ENCODE results near the gene LGI4.

Gene LGI4

DNA sequence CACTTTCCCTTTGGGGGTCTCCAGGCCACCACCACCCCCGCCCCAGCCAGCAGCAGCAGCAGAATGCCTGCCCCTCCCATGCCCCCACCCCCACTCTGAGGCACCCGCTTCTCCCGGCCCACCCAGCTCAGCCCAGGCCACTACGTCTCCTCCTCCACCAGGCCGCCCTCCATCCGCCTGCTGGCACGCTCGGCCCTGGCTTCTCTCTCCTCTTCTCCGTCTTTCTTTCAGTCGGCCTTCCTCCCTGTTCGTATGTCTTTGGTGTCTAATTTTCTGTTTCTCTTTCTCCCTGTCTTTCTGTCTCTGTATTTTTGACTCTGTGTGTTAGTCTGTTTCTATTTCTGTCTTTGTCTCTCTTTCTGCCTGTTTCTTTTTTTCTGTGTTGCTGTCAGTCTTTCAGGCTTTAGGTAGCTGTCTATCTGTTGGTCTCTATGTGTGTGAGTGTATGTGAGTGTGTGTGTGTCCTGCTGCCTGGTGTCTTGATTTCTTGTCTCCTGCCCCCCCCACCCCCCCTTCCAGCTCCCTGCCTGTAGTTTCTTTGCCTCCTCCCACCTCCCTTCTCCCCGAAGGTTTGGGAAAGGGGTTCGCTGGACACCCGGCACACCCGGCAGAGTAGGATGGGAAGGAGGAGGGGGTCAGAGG, at the start of gene LGI4:
Gene LGI4, minus strand, starts transcription at position 459 of the 642 bp plus-strand sequence. Its CDS starts 379 bp downstream, at position 80.
- no peak for DNase-seq

DNA sequence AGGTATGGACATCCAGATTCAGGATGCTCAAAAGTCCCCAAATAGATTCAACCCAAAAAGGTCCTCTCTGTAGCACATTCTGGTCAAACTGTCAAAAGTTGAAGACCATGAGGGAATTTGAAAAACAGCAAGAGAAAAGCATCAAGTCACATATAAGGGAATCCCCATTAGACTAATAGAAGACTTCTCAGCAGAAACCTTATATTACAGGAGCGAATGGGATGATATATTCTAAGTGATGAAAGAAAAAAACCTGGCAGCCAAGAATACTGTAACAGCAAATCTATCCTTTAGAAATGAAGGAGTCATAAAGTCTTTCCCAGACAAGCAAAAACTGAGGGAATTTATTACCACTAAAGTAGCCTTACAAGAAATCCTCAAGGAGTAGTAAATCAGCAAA, 49.4 kb upstream of the LGI4 start:
- DNase-seq = no peak

DNA sequence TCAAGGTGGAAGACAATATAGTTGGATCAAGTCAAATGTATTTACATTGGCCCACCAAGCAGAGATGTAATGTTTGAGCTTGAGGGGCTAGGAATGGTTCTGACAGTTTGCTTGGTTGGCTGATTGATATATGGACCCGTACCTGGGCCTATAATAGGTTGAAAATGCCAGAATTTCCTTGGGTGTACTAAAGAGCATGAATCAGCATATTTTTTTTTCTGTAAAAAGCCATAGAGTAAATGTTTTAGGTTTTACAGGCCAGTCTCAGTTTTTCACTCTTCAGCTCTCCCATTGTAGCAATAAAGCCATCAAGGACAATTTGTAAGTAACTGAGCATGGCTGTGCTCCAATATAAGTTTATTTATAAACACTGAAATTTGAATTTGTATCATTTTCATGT, 46.5 kb upstream of the LGI4 start:
- DNase-seq = no peak

DNA sequence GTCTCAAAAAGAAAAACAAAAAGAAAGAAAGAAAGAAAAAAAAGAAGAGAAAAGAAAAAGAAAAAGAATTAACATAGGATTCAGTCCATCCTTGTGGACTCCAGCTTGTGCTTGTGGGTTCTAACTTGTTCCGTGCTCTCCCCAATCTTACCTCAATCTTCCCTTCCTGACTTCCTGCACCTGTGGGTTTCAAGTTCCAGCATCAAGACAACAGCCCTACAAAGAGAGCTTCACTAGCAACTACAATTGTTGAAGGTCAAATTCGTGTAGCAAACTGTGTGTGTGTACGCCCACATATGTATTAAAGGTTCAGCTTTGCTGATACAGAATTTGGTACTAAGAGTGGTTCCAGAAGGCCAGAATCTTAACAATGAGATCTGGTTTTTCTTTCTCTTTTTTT, 45.0 kb upstream of the LGI4 start:
- no peak for DNase-seq

DNA sequence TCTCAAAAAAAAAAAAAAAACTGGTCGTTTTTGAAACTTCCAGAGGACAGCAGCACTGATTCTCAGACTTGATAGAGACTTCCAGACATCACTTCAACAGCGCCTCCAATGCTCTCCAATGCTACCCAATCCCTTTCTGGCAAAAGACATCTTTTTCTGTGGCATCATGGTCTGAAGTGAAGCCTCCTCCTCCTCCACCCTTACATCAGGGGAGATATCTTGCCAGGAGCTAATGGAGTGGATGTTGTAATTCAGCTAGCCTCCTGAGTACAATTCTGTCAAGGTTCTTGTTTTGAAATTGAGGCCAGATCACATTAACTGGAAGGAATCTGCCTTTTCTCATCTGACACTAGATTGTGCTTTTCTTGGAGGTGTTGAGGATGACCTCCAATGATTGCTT, 43.8 kb upstream of the LGI4 start:
- DNase-seq = no peak

DNA sequence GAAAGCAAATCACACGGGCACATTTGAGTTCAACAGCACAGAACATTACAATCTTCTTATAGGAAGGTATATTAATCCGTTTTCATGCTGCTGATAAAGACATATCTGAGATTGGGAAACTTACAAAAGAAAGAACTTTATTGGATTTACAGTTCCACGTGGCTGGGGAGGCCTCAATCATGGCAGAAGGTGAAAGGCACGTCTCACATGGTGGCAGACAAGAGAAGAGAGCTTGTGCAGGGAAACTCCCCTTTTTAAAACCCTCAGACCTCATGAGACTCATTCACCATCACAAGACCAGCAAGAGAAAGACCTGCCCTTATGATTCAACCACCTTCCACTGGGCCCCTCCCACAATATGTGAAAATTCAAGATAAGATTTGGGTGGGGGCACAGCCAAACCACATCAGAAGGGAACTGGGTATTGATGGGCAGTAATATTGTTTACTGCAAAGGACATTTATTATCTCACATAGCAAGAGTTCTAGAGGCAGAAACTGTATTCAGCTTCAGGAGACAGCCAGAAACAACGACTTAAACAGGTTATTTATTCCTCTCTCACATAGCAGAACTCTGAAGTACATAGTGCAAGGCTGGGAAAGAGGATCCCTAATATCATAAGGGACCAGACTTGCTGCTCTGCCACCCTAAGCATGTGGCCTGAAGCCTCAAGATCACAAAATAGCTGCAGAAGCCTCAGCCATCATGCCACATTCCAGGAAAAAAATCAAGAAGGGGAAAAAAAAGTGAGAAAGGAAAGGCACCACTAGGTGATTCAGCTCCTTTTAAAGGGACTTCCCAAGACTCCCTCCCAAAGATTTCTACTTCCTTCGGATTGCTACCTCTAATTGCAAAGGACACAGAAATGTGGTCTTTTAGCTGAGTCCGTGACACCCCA, 42.8 kb upstream of the LGI4 start:
- DNase-seq = no peak

DNA sequence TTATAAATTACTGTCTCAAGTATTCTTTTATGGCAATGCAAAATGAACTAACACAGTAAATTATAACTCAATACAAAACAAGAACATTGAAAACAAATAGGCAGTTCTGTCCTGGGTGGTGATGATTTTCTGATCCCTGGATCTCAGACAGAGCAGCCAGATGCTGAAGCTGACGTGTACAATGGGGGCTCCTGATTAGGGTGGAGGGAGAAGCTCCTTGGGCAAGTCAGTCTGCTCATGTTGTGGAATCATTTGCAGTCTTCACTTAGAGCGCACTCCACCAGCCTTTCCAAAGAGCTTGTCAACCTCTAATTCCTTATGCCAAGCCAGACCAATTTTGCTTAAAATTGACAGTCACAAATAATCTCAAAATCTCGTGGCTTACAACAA, 41.3 kb upstream of the LGI4 start:
- no peak for DNase-seq

DNA sequence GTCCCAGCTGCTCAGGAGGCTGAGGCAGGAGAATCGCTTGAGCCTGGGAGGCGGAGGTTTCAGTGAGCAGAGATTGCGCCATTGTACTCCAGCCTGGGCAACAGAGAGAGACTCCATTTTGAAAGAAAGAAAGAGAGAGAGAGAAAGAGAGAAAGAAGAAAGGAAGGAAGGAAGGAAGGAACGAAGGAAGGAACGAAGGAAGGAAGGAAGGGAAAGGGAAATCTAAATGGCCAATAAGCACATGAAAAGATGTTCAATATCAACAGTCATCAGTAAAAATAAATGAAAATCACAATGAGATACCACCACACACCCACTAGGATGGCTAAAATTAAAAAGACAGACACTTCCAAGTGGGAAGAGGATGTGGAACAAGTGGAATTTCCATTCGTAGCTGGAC, 39.4 kb upstream of the LGI4 start:
- no peak for DNase-seq

DNA sequence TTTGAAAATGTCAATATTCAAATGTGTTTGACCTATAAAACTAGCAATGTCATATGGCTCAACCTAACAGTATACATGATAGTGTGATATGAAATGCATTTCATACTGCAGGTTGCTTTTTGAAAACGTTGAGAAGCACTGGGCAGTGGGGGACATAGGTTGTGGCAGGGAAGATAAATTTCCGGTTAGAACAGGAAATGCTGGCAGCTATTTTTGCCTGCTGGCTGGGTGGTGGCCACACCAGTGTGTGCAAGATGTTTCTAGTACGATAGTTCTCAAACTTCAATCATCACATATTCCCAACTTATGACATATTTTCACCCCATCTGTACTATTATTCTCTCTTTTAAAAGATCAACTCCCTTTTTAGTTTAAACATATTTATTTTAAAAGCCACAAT, 36.9 kb upstream of the LGI4 start:
- DNase-seq = no peak

DNA sequence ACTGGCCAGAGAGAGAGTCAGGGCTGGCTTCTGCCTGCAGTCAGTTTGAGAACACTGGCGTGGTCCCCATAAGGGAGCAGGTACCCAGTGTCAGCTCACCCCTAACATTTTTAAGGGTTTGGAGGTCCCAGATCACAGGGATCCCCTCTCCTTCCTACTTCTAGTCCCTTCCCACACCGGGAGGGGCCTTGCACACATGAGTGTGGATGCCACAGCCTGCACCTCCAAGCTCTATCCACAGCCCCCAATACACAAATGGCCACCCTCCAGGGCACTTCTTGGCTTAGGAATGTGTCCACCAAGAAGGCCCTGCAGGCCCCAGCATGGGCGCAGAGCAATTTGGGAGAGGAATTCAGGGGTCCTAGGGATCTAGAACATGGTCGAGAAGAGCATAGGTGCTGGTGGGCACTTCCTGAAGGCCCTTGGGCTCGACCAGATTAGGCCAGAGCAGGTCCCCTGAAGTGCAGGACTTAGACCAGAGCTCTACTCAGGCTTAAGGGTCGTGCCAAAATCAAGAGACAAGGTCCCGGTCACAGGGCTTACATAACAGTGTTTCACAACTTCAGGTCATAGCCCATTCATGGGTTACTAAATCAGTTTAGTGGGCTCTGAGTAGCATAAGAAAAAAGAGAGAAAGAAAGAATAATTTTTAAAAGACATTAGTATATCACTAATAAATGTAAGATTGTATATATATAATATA, 35.7 kb upstream of the LGI4 start:
- DNase-seq = no peak

DNA sequence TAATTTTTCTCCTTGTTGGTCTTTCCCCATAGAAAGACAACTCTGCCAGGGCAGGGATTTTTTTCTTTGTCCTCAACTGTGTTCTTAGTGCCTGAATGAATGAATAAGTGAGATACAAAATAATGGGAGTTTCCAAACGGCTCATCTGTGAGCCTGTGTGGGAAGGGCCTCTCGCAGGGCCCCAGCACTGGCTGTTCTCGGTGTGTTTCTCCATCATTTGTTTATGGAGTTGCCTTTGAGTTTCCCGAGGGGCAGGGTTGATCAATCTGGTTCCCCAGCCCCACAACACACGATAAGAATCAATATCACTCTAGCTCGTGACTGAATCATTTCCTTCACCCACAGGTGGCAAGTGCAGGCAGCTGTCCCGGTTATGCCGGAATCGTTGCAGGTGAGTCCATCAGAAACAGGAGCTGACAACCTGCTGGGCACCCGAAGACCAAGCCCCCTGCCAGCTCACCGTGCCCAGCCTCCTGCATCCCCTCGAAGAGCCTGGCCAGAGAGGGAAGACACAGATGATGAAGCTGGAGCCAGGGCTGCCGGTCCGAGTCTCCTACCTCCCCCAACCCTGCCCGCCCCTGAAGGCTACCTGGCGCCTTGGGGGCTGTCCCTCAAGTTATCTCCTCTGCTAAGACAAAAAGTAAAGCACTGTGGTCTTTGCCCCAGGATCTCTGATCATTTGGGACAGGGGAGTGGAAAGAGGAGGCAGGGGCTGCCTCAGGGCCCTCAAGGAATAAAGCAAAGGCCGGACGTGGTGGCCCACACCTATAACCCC, 34.5 kb upstream of the LGI4 start:
- DNase-seq = no peak

DNA sequence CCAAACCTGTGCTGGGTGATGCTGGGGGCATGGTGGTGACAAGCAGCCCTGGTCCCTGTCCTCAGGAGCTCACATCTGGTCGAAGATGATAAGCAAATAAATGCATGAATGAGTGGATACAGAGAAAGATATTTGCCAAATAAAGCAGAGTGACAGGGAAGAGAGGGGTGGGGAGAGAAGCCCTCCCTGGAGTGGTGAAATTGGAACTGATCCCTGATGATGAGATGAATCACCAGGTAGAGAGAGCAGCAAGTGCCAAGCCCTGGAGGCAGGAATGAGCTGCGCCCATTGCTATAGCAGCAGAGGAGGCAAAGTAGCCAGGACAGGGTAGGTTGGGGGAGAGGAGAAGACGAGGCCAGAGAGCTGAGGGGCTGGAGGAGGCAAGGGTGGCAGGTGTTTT, 33.3 kb upstream of the LGI4 start:
- no peak for DNase-seq

DNA sequence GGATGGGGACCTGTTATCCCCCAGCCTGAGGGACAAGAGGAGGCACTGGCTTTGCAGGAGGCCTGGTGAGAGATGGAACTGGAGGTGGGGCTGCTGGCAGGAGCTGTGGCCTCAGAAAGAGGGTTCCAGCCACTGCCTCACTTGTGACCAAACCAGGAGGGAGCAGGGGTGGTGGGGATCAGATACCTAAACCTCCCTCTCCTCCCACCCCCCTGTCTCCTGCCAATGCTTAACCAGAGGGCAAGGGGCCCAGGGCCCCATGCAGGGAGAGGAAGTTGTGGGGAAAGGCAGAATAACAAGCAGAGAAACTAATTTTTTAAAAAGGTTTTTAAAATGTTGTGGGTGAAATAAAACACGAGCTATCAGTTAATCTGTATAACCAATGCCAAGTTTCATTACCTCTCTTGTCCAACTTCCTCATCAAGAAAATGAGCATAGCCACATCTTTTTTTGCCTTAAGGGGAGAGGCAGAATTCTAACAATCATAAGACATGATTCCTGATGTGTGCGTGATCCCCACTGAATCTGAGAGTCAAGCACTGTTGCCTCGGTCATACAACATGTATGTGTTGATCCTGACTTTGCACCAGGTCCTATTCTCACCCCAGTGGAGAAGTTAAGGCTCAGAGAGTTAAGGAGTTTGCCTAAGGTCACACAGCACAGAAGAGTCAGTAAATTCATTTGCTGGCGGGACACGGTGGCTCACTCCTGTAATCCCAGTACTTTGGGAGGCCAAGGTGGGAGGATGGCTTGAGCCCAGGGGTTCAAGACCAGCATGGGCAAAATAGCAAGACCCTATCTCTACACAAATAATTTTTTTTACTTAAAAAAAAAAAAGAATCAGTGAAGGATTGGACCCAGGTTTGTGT, 32.6 kb upstream of the LGI4 start:
- no peak for DNase-seq

DNA sequence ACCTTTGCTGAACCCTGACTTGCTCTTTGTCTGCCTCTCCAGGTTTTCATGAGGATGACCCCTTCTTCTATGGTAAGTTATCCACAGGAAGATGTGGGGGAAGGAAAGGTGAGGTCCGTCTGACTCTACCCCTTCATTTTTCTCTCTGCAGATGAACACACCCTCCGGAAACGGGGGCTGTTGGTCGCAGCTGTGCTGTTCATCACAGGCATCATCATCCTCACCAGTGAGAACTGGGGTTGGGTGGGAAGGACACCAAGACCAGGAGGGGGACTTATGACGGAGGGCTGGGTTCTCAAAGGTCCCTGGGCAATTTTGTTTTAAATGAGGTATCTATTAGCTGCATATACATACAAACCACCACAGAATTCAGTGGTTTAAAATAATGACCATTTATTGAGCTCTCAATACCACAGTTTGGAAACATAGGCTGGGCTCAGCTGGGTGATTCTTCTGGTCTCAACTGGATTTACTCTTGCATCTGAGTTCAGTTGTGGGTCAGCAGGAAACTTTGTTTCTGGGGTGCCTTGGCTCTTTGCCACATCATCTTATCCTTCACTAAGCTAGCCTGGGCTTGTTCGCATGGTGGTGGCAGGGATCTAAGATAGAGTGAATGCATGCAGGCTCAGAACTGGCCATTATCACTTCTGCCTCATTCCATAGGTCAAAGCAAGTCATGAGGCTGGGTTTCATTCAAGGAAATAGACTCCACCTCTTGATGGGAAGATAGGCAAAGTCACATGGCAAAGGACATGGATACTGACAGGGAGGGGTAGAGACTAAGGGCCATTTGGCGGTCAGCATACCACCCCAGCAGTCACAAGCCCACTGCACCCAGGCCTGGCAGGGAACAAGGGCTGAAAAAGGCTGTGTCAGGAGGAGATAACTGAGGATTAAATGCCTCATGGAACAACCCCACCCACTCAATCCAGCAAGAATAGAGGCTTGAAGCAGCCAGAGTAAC, 31.5 kb upstream of the LGI4 start:
- no peak for DNase-seq

DNA sequence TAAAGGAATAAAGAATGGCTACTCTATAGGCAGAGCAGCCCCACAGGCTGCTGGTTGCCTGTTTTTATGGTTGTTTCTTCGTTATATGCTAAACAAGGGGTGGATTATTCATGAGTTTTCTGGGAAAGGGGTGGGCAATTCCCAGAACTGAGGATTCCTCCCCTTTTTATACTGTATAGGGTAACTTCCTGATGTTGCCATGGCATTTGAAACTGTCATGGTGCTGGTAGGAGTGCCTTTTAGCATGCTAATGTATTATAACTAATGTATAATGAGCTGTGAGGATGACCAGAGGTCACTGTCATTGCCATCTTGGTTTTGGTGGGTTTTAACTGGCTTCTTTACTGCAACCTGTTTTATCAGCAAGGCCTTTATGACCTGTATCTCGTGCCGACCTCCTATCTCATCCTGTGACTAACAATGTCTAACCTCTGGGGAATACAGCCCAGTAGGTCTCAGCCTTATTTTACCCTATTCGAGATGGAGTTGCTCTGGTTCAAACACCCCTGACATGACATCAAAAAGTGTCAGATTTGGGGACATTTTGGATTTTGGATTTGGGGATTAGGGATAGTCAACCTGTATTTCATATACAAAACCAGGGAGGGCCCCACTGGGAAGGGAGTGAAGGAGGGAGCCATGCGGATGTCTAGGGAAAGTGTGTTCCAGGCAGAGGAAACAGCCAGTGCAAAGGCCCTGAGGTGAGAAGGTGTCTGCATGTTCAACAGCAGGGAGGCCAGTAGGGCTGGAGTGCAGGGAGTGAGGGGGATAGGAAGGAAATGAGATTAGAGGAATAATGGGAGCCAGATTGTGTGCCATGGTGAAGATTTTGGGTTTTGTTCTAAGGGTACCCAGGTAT, 30.6 kb upstream of the LGI4 start:
- DNase-seq = no peak

DNA sequence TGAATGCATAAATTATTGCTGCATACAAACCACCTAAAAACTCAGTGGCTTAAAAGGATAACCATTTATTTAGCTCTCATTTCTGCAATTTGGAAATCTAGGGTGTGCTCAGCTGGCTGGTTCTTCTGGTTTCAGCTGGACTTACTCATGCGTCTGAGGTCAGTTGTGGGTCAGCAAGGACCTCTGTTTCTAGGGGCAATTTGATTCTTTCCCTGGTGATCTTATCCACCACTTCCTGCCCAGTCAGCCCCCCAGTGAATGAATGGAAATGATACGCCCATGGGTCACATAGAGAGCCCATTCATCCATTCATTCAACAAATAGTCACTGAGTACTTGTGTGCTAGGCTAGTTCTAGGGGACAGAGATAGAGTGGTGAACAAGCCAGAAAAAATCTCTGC, 29.6 kb upstream of the LGI4 start:
- DNase-seq = no peak

DNA sequence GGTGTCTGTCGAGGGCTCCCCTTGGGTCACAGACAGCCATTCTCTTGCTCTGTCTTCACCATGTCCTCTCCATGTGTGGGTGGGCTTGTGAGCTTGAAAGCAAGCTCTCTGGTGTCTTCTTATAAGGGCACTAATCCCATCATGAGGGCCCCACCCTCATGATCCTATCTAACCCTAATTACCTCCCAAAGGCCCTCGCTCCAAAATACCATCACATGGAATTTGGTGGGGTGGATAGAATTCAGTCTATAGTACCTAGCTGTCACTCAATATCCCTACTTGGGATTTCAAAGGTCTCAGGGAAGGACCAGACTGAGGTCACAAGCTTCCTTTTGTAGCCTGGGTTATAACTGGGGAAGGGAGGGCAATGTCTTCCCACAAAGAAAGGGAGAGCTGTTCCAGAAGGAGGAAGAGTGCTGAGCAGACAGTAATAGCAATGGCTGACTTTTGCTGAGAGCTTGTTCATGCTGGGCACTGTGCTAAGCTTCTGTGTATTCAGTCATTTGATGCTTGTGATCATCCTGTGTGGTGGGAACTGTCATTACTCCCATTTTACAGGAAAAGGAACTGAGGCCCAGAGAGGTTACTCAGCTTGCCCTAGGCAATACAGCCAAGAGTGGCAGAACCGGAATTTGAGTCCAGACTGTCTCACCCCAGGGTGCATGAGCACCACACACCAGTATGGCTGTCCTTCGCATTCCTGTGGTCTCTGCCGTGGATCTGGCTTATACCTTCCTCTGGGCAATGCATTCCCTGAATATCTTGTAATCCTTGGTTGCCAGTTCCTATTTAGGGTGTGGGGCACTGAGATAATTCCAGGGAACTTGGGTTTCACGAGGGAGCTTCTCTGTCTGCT, 27.8 kb upstream of the LGI4 start:
- no peak for DNase-seq

DNA sequence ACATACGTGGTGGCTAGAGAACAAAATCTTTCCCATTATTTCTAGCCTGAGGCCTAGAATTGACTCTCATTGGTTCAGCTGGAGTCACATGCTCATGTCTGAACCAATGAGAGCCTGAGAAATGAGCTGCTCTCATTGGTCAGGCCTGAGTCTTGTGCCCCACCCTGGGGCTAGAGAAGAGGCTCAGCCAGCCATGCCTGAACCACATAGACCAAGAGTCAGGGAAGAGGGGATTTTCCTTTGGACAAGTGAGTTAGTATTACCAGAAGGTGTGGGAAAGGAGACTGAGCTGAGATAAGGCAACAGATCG, 26.5 kb upstream of the LGI4 start:
- DNase-seq = no peak
